Activated CD8-positive, alpha-beta memory T cell treated with anti-CD3 and anti-CD28 coated beads, Interleukin-2, amount 10 ng/mL, durations not matched to agents 7 days and 5 days (primary cell): ENCODE results near the gene IGSF9. TPM values are rescaled to one million over a fixed set of nuclear protein-coding genes. Genes with fewer than 3 reads are reported as not detected.
A peak's percentile ranks its signal among the peaks of the same experiment; 100 is the strongest.

Experiments used
- ATAC-seq: fragments of 150-1000 bp; cut with Tn5 transposase; one replicate; pipeline ENCODE4 v1.10.0; 2021; ENCODE audit warnings: moderate library complexity
- CTCF ChIA-PET: fragments of 350-600 bp; sonication (Branson Sonifier 250); formaldehyde crosslinking; loops from one replicate; lab custom pipeline; 2021; ENCODE audit warnings: antibody characterized with exemption; lab: Charles Lee
- DNase-seq: peaks from one replicate; pipeline ENCODE4 v3.0.0-alpha.2; 2020
- H3K27ac Mint-ChIP-seq: one replicate; pipeline ENCODE4 v1.8.0; 2021; ENCODE audit warnings: mild to moderate bottlenecking, mixed read lengths
- H3K27me3 Mint-ChIP-seq: one replicate; pipeline ENCODE4 v1.8.0; 2021; ENCODE audit warnings: mixed read lengths
- H3K36me3 Mint-ChIP-seq: one replicate; pipeline ENCODE4 v1.8.0; 2021; ENCODE audit warnings: mild to moderate bottlenecking, mixed read lengths
- H3K4me1 Mint-ChIP-seq: one replicate; pipeline ENCODE4 v1.8.0; 2021; ENCODE audit warnings: mixed read lengths
- H3K4me3 Mint-ChIP-seq: one replicate; pipeline ENCODE4 v1.8.0; 2021; ENCODE audit warnings: mild to moderate bottlenecking, moderate library complexity, mixed read lengths
- H3K9me3 Mint-ChIP-seq: one replicate; pipeline ENCODE4 v1.8.0; 2022; ENCODE audit warnings: low read depth, mixed read lengths
- total RNA-seq, 2 experiments: library from RNA; stranded (reverse); gene quantifications; one replicate each; pipeline ENCODE4 v1.2.3, GENCODE V29; 2021

Gene IGSF9
- total RNA-seq, 2 experiments from 2014 or later, result not detected

DNA sequence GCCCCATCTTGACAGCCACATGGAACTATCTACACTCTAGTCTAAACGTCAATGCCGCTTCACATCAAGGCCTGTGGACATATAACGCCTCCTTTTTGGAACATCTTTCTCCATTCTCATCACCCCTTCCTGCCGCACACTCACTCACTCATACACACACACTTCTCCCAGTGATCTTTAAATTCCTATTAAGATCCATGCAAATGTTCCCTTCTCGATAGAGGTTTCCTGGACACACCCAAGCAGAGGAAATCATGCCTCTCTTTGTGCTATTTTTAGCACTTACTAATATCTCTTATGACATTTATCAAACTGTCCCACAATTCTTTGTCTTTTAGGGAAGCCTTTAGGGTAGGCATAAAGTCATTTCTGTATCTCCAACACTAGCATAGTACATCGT is 36.9 kb upstream of the IGSF9 start:
- peak; percentile 5 for DNase-seq
- no peak for ATAC-seq
- H3K9me3 Mint-ChIP-seq, result no peaks in the 10 kb centered on the region
- H3K27me3 Mint-ChIP-seq, result peaks cover 49% of the 10 kb centered on the region
- H3K4me3 Mint-ChIP-seq, result no peak overlapping the region
- H3K27ac Mint-ChIP-seq, result no peak overlapping the region
- H3K4me1 Mint-ChIP-seq, result no peaks in the 10 kb centered on the region
- CTCF ChIA-PET, result interaction anchor here (0.9 to 1.1 kb wide), 2 partner anchors 20 to 24 kb away, joined by 3 read pairs; no protein-coding TSS in a partner anchor
- no peaks in the 10 kb centered on the region for H3K36me3 Mint-ChIP-seq

DNA sequence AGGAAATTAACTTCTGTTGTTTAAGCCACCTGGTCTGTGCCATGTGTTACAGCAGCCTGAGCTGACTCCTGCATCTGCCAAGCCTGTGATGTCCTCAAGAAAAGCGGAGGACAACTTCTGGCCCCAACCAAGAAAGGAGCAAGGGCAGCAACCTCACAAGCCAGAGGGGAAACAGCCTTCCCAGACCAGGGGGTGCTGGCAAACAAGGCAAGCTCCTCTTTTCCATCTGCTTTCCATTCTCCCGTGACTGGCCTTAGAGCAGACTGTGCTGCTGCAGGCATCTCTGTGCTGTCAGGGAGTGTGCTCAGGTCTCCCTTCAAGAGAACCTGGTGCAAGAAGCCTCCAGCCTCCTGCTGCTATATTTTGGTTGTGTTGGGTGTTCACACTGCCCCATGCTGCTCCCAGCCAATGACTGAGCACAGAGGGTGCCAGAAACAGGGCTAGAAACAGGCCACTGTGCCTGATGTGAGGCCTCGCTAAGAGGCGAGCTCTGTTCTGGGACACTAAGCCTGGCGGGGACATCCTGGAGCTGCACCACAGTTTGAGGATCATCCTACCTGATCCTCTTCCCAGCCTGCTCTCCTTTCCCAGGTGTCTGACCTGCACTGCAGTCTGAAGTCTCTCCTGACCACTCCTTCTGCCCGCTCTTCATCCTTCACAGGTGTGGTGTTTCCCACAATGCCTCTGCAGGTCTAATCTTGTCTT is 36.1 kb upstream of the IGSF9 start:
- Mint-ChIP-seq H3K27ac (no peak overlapping the region), H3K36me3 (no peaks in the 10 kb centered on the region), H3K4me3 (no peak overlapping the region), H3K4me1 (no peaks in the 10 kb centered on the region), H3K27me3 (peaks cover 57% of the 10 kb centered on the region), H3K9me3 (no peaks in the 10 kb centered on the region)
- CTCF ChIA-PET, result interaction anchor here (0.9 kb wide), 1 partner anchor 20 kb away, joined by 3 read pairs; no protein-coding TSS in a partner anchor
- DNase-seq, result peak; percentile 29
- no peak for ATAC-seq

DNA sequence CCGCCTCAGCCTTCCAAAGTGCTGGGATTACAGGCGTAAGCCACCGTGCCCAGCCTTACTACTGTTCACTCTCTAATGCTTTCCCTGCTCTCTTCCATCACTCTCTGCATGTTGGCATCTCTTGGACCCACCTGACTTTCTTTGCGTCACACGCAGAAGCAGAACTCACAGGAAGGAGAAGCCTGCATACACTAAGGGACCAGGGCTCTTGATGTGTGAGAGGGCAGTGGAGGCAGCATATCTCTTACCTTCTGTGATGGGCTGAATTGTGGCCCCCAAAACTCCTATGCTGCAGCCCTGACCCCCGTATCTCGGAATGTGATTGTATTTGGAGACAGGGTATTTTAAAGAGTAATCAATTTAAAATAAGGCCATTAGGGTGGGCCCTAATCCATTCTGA is 35.4 kb upstream of the IGSF9 start:
- no peak overlapping the region for H3K27ac Mint-ChIP-seq
- no peaks in the 10 kb centered on the region for H3K9me3 Mint-ChIP-seq
- H3K27me3 Mint-ChIP-seq, result peaks cover 57% of the 10 kb centered on the region
- DNase-seq (peak; percentile 28), ATAC-seq (no peak)
- H3K4me1 Mint-ChIP-seq, result no peaks in the 10 kb centered on the region
- H3K4me3 Mint-ChIP-seq, result no peak overlapping the region
- CTCF ChIA-PET, result no interaction called here
- no peaks in the 10 kb centered on the region for H3K36me3 Mint-ChIP-seq

DNA sequence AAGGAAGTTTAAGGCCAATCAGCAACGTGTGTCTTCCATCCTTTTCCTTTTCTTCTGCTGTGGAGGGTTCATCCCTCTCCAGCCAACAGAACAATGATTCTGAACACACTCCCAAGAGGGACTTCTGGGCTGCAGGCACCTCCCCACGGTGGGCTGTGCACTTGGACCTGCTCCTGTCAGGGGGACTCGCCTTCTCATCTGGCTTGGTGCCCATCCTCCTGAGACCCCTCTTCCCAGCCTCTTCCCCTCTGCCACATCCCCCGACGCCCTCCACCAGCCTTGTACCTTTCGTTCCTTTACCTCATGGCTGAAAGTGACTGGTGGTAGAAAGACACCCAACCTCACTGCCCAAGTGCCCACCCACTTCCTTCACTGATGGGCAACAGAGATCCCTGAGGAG is 34.7 kb upstream of the IGSF9 start:
- Mint-ChIP-seq H3K36me3 (no peaks in the 10 kb centered on the region), H3K27ac (no peak overlapping the region), H3K9me3 (no peaks in the 10 kb centered on the region), H3K4me3 (no peak overlapping the region), H3K4me1 (no peaks in the 10 kb centered on the region), H3K27me3 (peaks cover 54% of the 10 kb centered on the region)
- ATAC-seq, result no peak
- CTCF ChIA-PET, result no interaction called here
- peak; percentile 11 for DNase-seq

DNA sequence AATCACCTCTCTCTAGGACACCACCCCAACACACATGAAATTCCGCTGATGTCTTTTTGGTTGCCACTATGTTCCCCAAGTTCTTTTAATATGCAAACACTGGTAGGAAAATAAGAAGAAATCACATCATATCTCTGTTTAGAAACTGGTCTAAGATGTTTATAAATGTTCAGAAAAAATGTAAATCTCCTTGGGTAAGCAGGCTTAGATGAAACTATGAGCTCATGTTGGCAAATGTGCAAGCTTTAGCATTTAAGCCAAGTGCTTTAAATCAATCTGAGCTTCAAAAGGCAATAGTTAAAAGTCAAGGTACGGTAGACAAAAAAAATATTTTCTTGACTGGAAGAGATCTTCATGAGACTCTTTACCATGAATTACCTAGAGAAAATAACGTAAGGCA is 33.8 kb upstream of the IGSF9 start:
- H3K9me3 Mint-ChIP-seq, result no peaks in the 10 kb centered on the region
- CTCF ChIA-PET, result interaction anchor here (1.4 kb wide), 1 partner anchor 29 kb away, joined by 4 read pairs; no protein-coding TSS in a partner anchor
- no peaks in the 10 kb centered on the region for H3K36me3 Mint-ChIP-seq
- no peak overlapping the region for H3K4me3 Mint-ChIP-seq
- H3K27ac Mint-ChIP-seq, result no peak overlapping the region
- no peaks in the 10 kb centered on the region for H3K4me1 Mint-ChIP-seq
- ATAC-seq (no peak), DNase-seq (no peak)
- H3K27me3 Mint-ChIP-seq, result peaks cover 50% of the 10 kb centered on the region

DNA sequence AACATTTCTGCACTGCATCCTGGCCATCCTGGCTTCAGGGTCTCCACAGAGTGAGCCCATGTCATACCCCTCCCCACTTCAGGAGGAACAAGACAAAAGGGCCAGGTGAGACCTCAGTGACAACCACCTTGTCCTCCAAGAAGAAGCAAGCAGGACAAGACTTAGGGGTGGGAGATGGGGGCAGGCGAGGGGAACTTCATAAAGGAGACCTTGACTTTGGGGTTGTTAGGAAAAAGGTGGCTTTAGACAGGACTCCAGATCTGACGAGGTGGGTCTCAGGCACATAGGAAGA is 32.6 kb upstream of the IGSF9 start:
- no peaks in the 10 kb centered on the region for H3K9me3 Mint-ChIP-seq
- no peaks in the 10 kb centered on the region for H3K4me1 Mint-ChIP-seq
- peaks cover 42% of the 10 kb centered on the region for H3K27me3 Mint-ChIP-seq
- DNase-seq (peak; percentile 27), ATAC-seq (no peak)
- CTCF ChIA-PET, result interaction anchor here (1.4 kb wide), 1 partner anchor 30 kb away, joined by 4 read pairs; no protein-coding TSS in a partner anchor
- H3K36me3 Mint-ChIP-seq, result no peaks in the 10 kb centered on the region
- no peak overlapping the region for H3K4me3 Mint-ChIP-seq
- H3K27ac Mint-ChIP-seq, result no peak overlapping the region

DNA sequence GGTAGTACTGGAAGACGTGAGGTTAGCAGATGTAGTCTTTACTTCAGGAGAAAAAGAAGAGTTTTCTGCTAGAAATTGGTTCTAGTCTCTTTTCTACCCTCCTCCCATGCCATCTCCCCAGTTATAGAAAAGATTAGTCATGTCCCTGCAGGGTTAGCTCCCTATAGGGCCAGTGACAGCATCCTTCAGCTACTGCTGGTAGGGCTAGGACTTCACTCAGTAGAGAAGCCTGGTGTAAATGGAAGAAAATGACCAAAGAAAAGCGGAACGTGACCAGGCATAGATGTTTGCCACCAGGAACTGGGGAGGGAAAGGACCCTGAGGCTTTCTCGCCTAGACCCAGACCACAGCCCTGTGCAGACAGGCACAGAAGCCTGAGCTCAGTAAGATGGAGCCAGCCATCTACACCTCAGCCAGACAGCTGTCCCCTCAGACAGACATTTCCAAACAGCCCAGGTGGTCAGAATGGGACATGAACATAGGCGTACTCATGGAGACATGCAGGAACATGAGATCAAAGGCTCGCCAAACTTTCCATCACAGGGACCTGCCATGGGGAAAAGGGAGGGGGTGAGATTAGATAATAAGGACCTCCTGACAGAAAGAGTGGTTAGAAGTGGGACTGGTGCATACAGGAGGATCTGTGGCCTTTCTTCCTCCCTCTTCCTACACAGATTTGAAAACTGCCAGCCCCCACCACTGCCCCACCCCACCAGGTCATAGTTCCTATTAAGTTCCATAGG is 32.1 kb upstream of the IGSF9 start:
- Mint-ChIP-seq H3K4me3 (no peak overlapping the region), H3K36me3 (no peaks in the 10 kb centered on the region), H3K4me1 (no peaks in the 10 kb centered on the region), H3K27ac (no peak overlapping the region), H3K27me3 (peaks cover 42% of the 10 kb centered on the region), H3K9me3 (no peaks in the 10 kb centered on the region)
- peak; percentile 22 for DNase-seq
- CTCF ChIA-PET, result interaction anchor here (1.9 kb wide), 1 partner anchor 30 kb away, joined by 5 read pairs; no protein-coding TSS in a partner anchor
- ATAC-seq, result no peak

DNA sequence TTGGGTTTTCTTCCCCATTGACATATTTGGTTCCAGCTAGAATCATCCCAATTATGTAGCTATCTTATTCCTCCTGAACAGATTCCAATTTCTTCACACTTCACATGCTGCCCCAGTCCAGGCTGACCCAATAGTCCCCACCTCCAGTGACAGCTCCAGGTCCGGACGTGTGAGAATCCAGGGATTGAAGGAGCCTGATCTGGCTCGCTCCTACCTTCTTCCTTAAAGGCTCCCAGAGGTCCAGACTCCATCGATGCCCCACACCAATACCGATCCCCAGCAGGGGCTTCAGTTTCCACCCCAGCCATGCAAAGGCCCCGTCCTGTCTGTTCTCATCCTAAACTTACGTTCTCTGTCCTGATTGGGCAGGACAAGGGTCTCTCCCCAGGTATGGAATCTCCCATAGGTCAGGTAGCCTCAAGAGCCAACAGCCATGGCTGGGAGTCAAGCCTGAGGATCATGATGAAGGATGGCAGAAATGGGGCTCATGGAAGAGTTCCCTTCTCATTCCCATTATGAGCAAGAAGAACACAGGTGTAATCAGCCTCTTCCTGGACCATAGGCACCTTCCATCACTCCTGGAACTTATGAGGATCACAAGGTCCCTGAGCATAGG is 29.0 kb upstream of the IGSF9 start:
- no peaks in the 10 kb centered on the region for H3K4me1 Mint-ChIP-seq
- CTCF ChIA-PET, result no interaction called here

DNA sequence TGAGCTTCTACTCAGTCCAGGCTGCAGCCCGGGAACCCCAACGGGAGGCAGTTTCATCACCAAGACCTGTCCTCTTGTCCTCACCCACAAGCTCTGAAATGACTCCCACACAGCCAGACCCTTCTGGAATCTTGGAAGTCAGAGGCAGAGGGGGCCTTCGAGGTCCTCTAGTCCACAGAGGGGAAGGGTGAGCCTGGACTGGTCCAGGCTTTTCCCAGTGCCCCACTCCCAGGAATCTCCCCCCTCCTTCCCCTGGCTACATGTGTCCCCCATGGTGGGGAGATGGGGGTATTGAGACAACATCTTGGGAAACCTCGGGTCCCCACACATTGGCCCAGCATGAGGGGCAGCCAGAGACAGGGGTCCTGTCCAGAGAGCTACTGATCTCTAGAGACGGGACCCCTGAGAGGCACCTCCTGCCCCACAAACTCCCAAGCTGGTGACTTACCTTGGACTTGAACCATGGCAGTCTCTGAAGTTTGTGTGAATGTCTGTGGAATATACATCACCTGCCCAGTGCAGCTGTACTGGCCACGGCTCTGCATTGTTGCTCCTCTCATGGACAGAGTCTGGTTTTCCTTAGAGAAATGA is 28.0 kb upstream of the IGSF9 start:
- H3K27ac Mint-ChIP-seq, result no peak overlapping the region
- DNase-seq, result peak; percentile 19
- no peak for ATAC-seq
- no peaks in the 10 kb centered on the region for H3K9me3 Mint-ChIP-seq
- peaks cover 34% of the 10 kb centered on the region for H3K27me3 Mint-ChIP-seq
- no peaks in the 10 kb centered on the region for H3K36me3 Mint-ChIP-seq
- CTCF ChIA-PET, result interaction anchor here (1.2 kb wide), 1 partner anchor 34 kb away, joined by 6 read pairs; no protein-coding TSS in a partner anchor
- H3K4me1 Mint-ChIP-seq, result no peaks in the 10 kb centered on the region
- H3K4me3 Mint-ChIP-seq, result no peak overlapping the region

More for the DNA sequence above, 29.0 kb upstream of the IGSF9 start:
- Mint-ChIP-seq H3K9me3 (no peaks in the 10 kb centered on the region), H3K4me3 (no peak overlapping the region), H3K27ac (no peak overlapping the region), H3K27me3 (peaks cover 37% of the 10 kb centered on the region), H3K36me3 (no peaks in the 10 kb centered on the region)
- ATAC-seq (no peak), DNase-seq (peak; percentile 19)

DNA sequence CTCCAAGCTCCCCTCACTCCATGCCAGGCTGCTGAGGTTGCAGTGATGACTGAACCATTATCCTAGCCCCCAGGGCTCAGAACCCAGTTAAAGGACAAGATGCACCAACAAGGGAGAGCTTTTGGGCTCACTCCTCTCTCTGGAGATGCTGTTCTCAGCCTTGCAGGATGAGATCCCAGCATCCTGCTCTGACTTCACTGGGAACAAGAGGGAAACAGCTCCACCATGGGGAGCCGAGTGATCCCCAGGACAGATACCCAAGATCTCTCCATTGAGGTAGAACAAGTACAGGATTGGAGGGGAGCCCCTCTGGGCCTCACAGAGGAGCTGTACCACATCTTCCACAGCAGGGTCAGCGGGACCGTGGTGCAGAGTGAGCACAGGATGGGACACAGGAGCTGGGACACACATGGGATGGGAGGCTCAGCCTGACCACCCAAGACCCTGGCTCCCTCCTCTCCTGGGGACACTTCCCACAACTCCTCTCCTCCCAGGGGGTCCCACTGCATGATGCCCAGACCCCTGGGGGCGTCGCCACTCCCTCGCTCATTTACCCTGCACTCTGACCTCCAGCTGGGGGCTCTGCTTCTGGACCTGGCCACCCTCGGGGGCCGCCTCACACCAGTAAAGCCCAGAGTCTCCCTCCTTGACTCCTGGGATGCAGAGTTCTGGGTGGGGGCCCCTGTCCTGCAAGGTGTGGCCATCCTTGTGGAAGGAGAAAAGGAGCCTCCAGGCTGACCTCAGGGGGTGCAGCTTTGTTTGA is 27.2 kb upstream of the IGSF9 start:
- H3K27ac Mint-ChIP-seq, result no peak overlapping the region
- peaks cover 34% of the 10 kb centered on the region for H3K27me3 Mint-ChIP-seq
- CTCF ChIA-PET, result interaction anchor here (1.2 kb wide), 1 partner anchor 35 kb away, joined by 6 read pairs; no protein-coding TSS in a partner anchor
- H3K4me3 Mint-ChIP-seq, result no peak overlapping the region
- H3K4me1 Mint-ChIP-seq, result no peaks in the 10 kb centered on the region
- H3K36me3 Mint-ChIP-seq, result no peaks in the 10 kb centered on the region
- ATAC-seq (no peak), DNase-seq (peak; percentile 37)
- H3K9me3 Mint-ChIP-seq, result no peaks in the 10 kb centered on the region

DNA sequence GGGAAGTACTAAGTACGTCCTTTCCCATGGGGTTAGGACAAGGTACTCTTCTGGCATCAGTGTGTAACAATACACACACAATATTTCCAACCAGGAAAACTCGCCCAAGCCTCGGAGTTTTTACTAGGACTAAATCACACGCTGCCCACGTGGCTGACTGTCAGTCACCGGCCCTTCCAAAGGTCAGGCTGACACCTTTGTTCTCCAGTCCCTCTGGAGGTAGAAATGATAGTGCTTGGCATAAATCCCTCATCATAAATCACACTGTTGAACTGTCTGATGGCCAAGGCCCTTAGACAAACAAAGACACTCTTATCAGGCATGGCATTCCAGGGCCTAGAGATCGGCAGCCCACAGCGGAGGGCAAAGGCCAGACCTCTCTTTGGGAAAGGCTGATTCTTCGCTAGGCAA is 25.5 kb upstream of the IGSF9 start:
- Mint-ChIP-seq H3K4me1 (no peaks in the 10 kb centered on the region), H3K36me3 (no peaks in the 10 kb centered on the region), H3K4me3 (no peak overlapping the region), H3K27me3 (peaks cover 39% of the 10 kb centered on the region), H3K9me3 (no peaks in the 10 kb centered on the region), H3K27ac (no peak overlapping the region)
- DNase-seq (peak; percentile 18), ATAC-seq (no peak)
- CTCF ChIA-PET, result interaction anchor here (1.6 kb wide), 1 partner anchor 37 kb away, joined by 4 read pairs; no protein-coding TSS in a partner anchor

DNA sequence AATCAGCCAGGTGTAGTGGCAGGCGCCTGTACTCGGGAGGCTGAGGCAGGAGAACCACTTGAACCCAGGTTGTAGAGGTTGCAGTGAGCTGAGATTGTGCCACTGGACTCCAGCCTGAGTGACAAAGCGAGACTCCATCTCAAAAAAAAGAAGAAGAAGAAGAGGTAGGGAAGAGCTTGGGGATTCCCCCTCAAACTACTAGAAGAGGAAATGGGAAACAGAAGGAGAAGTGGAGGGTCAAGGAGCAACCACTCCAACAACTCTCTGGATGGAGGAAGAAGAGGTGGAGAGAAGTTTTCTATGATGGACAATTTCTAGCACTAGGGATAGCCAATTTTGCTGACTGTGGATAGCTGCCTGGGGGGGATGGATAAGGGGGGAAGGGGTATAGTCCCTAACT is 23.5 kb upstream of the IGSF9 start:
- no peak for DNase-seq
- H3K4me3 Mint-ChIP-seq, result no peak overlapping the region
- H3K27ac Mint-ChIP-seq, result no peak overlapping the region
- CTCF ChIA-PET, result interaction anchor here (1.1 kb wide), 1 partner anchor 35 kb away, joined by 3 read pairs; no protein-coding TSS in a partner anchor
- no peaks in the 10 kb centered on the region for H3K4me1 Mint-ChIP-seq
- H3K36me3 Mint-ChIP-seq, result no peaks in the 10 kb centered on the region
- H3K9me3 Mint-ChIP-seq, result no peaks in the 10 kb centered on the region
- no peak for ATAC-seq
- H3K27me3 Mint-ChIP-seq, result peaks cover 51% of the 10 kb centered on the region
